Esophagus (tissue), 2 donors: Measurements from ENCODE around the gene MMADHC. TPM values are rescaled to one million over a fixed set of nuclear protein-coding genes. Genes with fewer than 3 reads are reported as not detected.

Experiments used
- H3K27ac ChIP-seq, 2 donors: one replicate each; pipeline ENCODE4 v1.5.1; 2013; ENCODE audit warnings: low read depth in 2 of 2, mild to moderate bottlenecking in 2 of 2, inconsistent platforms in 1 of 2, low read length in 1 of 2, moderate library complexity in 1 of 2
- H3K27me3 ChIP-seq, 2 donors: one replicate each; pipeline ENCODE4 v1.6.1; 2013; ENCODE audit warnings: low read length in 2 of 2, control low read depth in 1 of 2, mild to moderate bottlenecking in 1 of 2; ENCODE audit not compliant: insufficient read depth in 2 of 2, control insufficient read depth in 1 of 2
- H3K36me3 ChIP-seq, 2 donors: one replicate each; pipeline ENCODE4 v1.6.1; 2013; ENCODE audit warnings: low read length in 1 of 2; ENCODE audit not compliant: control insufficient read depth in 2 of 2, insufficient read depth in 2 of 2
- H3K4me1 ChIP-seq, 2 donors: one replicate each; pipeline ENCODE4 v1.6.1; 2013; ENCODE audit warnings: low read length in 1 of 2; ENCODE audit not compliant: control insufficient read depth in 2 of 2, insufficient read depth in 2 of 2
- H3K4me3 ChIP-seq, 2 donors: one replicate each; pipeline ENCODE4 v1.5.1; 2013; ENCODE audit warnings: low read length in 2 of 2, mild to moderate bottlenecking in 2 of 2, low read depth in 1 of 2, moderate library complexity in 1 of 2
- H3K9me3 ChIP-seq, 2 donors: one replicate each; pipeline ENCODE4 v1.6.1; 2013; ENCODE audit warnings: mild to moderate bottlenecking in 2 of 2, low read depth in 1 of 2, low read length in 1 of 2, moderate library complexity in 1 of 2; ENCODE audit not compliant: control insufficient read depth in 2 of 2, insufficient read depth in 1 of 2
- WGBS, 2 donors: extraction: QIAGEN DNeasy Blood & Tissue Kit; methylation state at CpG; one replicate each; pipeline ENCODE4 v1.1.7; 2013; 5-methylcytosine and 5-hydroxymethylcytosine counted together
- polyA plus RNA-seq, 2 donors: library from polyadenylated mRNA; stranded (reverse); fragments of 200-250 nt; gene quantifications; one replicate each; pipeline ENCODE4 v1.2.3, GENCODE V29; 2013
- donor health status: healthy with polysubstance abuse.
- donor health status: Bipolar disorder and iron deficiency.

MMADHC gene
- polyA plus RNA-seq, 2 donors, result 41.0 to 89.3 TPM

DNA sequence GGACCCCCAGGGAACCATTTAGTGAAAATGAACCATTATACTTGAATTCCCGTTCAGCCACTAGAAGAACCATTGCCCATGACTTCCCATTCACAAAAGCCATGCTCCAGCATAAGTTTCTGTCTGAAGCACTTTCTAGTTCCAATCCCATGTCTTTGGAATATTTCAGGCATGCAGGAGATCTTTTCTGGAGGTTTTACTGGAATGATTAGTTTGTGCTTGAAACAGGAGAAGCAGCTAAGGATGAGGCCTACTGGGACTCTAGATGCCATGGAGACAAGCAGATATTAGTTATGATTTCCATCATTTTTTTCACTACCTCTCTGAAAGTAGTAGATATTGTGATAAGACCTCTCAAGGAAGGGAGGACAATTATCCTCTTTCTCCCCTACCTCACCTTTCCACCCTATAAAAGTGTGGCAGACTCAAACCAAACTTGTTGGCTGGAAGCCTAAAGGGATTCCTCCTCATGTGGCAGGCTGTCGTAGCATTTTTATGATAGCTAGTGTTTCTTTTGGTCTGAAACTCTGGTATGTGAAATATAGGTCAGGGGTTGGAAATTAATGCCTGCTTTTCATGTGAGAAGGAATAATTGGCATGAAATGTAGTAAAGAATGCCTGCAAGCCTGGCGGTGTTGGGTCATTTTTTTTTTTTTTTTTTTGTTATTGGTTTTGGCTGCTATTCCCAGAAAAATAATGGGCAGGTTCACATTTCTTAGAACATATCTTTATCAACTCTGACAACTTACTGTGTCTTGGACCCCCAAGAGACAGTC is 29.3 kb upstream of the MMADHC start:
- Histone ChIP-seq H3K4me3 (no peak overlapping the region), H3K4me1 (no peaks in the 10 kb centered on the region), H3K36me3 (no peaks in the 10 kb centered on the region), H3K27ac (no peak overlapping the region), H3K9me3 (no peaks in the 10 kb centered on the region), H3K27me3 (no peaks in the 10 kb centered on the region)
- 73 to 78% methylated on average over 3 of the region's 3 CpGs for WGBS, 2 donors

- Histone ChIP-seq H3K9me3 (no peaks in the 10 kb centered on the region), H3K27ac (no peak overlapping the region), H3K4me3 (no peak overlapping the region), H3K4me1 (no peaks in the 10 kb centered on the region), H3K27me3 (no peaks in the 10 kb centered on the region), H3K36me3 (no peaks in the 10 kb centered on the region)
- 87 to 90% methylated on average over 2 of the region's 2 CpGs for WGBS, 2 donors
These were observed 26.1 kb upstream of the MMADHC start for GRCh38 chr2:149613704-149614103.

GRCh38 chr2:149612122-149612521 is 24.5 kb upstream of the MMADHC start:
- Histone ChIP-seq H3K36me3 (no peaks in the 10 kb centered on the region), H3K4me3 (no peak overlapping the region), H3K27ac (no peak overlapping the region), H3K27me3 (no peaks in the 10 kb centered on the region), H3K9me3 (no peaks in the 10 kb centered on the region), H3K4me1 (no peaks in the 10 kb centered on the region)
- WGBS, 2 donors, result 50 to 61% methylated on average over 1 of the region's 1 CpG

- no peak overlapping the region for H3K27ac ChIP-seq
- H3K4me3 ChIP-seq, result no peak overlapping the region
- H3K36me3 ChIP-seq, result no peaks in the 10 kb centered on the region
- H3K4me1 ChIP-seq, result no peaks in the 10 kb centered on the region
- no peaks in the 10 kb centered on the region for H3K9me3 ChIP-seq
- no peaks in the 10 kb centered on the region for H3K27me3 ChIP-seq
- 61 to 63% methylated on average over 7 of the region's 7 CpGs for WGBS, 2 donors
These were observed 23.7 kb upstream of the MMADHC start for GRCh38 chr2:149611100-149611820.

DNA sequence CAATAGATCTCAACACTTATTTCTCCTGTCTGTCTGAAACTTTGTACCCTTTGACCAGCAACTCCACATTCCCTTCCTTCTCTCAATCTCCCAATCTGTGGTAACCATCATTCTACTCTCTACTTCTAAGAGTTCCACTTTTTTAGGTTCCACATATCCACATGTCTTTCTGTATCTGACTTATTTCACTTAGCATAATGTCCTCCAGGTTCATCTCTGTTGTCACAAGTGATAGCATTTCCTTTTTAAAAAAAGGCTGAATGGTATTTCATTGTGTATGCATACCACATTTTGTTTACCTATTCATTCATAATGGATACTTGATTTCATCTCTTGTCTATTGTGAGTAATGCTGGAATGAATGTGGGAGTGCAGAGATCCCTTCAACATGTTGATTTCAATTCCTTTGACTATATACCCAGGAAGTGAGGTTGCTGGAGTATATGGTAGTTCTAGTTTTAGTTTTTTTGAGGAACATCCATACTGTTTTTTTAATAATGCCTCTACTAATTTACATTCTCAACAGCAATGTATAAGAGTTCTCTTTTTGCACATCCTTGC is 18.8 kb upstream of the MMADHC start:
- Histone ChIP-seq H3K36me3 (no peaks in the 10 kb centered on the region), H3K27ac (no peak overlapping the region), H3K4me3 (no peak overlapping the region), H3K4me1 (no peaks in the 10 kb centered on the region), H3K9me3 (no peaks in the 10 kb centered on the region), H3K27me3 (no peaks in the 10 kb centered on the region)

GRCh38 chr2:149603248-149603647 is 15.7 kb upstream of the MMADHC start:
- no peak overlapping the region for H3K27ac ChIP-seq
- H3K4me1 ChIP-seq, result no peaks in the 10 kb centered on the region
- no peaks in the 10 kb centered on the region for H3K9me3 ChIP-seq
- WGBS, 2 donors, result 83 to 89% methylated on average over 4 of the region's 4 CpGs
- no peak overlapping the region for H3K4me3 ChIP-seq
- no peaks in the 10 kb centered on the region for H3K36me3 ChIP-seq
- no peaks in the 10 kb centered on the region for H3K27me3 ChIP-seq

GRCh38 chr2:149601141-149601796 is 13.7 kb upstream of the MMADHC start:
- no peaks in the 10 kb centered on the region for H3K27me3 ChIP-seq
- H3K4me3 ChIP-seq, result no peak overlapping the region
- no peaks in the 10 kb centered on the region for H3K4me1 ChIP-seq
- WGBS, 2 donors, result 43 to 44% methylated on average over 3 of the region's 3 CpGs
- no peaks in the 10 kb centered on the region for H3K36me3 ChIP-seq
- no peaks in the 10 kb centered on the region for H3K9me3 ChIP-seq
- no peak overlapping the region for H3K27ac ChIP-seq

- 23 to 28% methylated on average over 13 of the region's 13 CpGs for whole genome bisulfite sequencing, 2 donors
- Histone ChIP-seq H3K4me3 (no peak overlapping the region), H3K4me1 (no peaks in the 10 kb centered on the region), H3K27me3 (no peaks in the 10 kb centered on the region), H3K27ac (no peak overlapping the region), H3K9me3 (no peaks in the 10 kb centered on the region), H3K36me3 (no peaks in the 10 kb centered on the region)
These were observed 10.2 kb upstream of the MMADHC start for GRCh38 chr2:149597668-149598326.

GRCh38 chr2:149597050-149597667 is 9.6 kb upstream of the MMADHC start:
- Histone ChIP-seq H3K4me1 (no peaks in the 10 kb centered on the region), H3K27me3 (no peaks in the 10 kb centered on the region), H3K27ac (no peak overlapping the region), H3K36me3 (no peaks in the 10 kb centered on the region), H3K9me3 (no peaks in the 10 kb centered on the region), H3K4me3 (no peak overlapping the region)
- WGBS, 2 donors, result 51 to 52% methylated on average over 7 of the region's 7 CpGs
